IMR-90 (cell line): ENCODE measurements around the gene RAPGEF5. TPM values are rescaled to one million over a fixed set of nuclear protein-coding genes. Genes with fewer than 3 reads are reported as not detected.

Experiments
- ATAC-seq: fragments of 200-7000 bp; cut with Tn5 transposase; 2 replicates; pipeline ENCODE4 v1.9.1; 2020; ENCODE audit warnings: low read depth, mild to moderate bottlenecking, moderate library complexity
- BruUV-seq: library from RNA; stranded (reverse); fragments of 400-500 nt; replicated peaks from 2 replicates; lab custom pipeline; 2021; lab: Mats Ljungman, UMichigan
- CTCF ChIA-PET: fragments of 300-600 bp; formaldehyde crosslinking; extraction: SDS; loops from one replicate; lab custom pipeline; 2021; ENCODE audit warnings: antibody characterized with exemption; lab: Yijun Ruan, JAX
- POLR2A ChIA-PET: fragments of 300-600 bp; sonication (Branson Sonifier 250); formaldehyde crosslinking; loops from one replicate; lab custom pipeline; 2022; ENCODE audit warnings: antibody characterized with exemption; ENCODE audit not compliant: unreplicated experiment; lab: Charles Lee
- DNase-seq: peaks from one replicate; pipeline ENCODE4 v3.0.0; 2013
- H2AFZ ChIP-seq: replicated peaks from 2 replicates; pipeline ENCODE3; 2013; ENCODE audit warnings: low read length, mild to moderate bottlenecking; ENCODE audit not compliant: poor library complexity
- H2AK5ac ChIP-seq: 2 replicates; pipeline ENCODE4 v1.6.1; 2013; ENCODE audit warnings: low read depth, low read length, inconsistent platforms
- H2AK9ac ChIP-seq: replicated peaks from 2 replicates; pipeline ENCODE3; 2013; ENCODE audit warnings: mild to moderate bottlenecking, low read depth, low read length, moderate library complexity; ENCODE audit not compliant: poor library complexity
- H2BK120ac ChIP-seq: 2 replicates; pipeline ENCODE4 v1.6.1; 2013; ENCODE audit warnings: low read depth, low read length, inconsistent platforms
- H2BK15ac ChIP-seq: 3 replicates; pipeline ENCODE4 v1.6.1; 2013; ENCODE audit warnings: low read depth, low read length, inconsistent platforms
- H2BK20ac ChIP-seq: 2 replicates; pipeline ENCODE4 v1.6.1; 2013; ENCODE audit warnings: low read depth, mild to moderate bottlenecking, inconsistent platforms, low read length, moderate library complexity
- H2BK5ac ChIP-seq: 2 replicates; pipeline ENCODE4 v1.6.1; 2013; ENCODE audit warnings: mild to moderate bottlenecking, low read depth, low read length, inconsistent platforms; ENCODE audit not compliant: poor library complexity, severe bottlenecking
- H3K14ac ChIP-seq: replicated peaks from 2 replicates; pipeline ENCODE4 v1.6.1; 2013; ENCODE audit warnings: low read depth, low read length, inconsistent platforms
- H3K18ac ChIP-seq: 2 replicates; pipeline ENCODE4 v1.6.1; 2013; ENCODE audit warnings: low read depth, low read length, control low read depth
- H3K23ac ChIP-seq: 2 replicates; pipeline ENCODE4 v1.6.1; 2013; ENCODE audit warnings: low read depth, low read length, inconsistent platforms
- H3K27ac ChIP-seq: 2 replicates; pipeline ENCODE4 v1.5.1; 2013; ENCODE audit warnings: mild to moderate bottlenecking, control low read depth, low read length; ENCODE audit not compliant: insufficient read depth
- H3K27me3 ChIP-seq: 2 replicates; pipeline ENCODE4 v1.6.1; 2013; ENCODE audit warnings: low read length; ENCODE audit not compliant: control insufficient read depth, insufficient read depth
- H3K36me3 ChIP-seq: 2 replicates; pipeline ENCODE4 v1.6.1; 2013; ENCODE audit warnings: low read length, mixed read lengths; ENCODE audit not compliant: control insufficient read depth, insufficient read depth
- H3K4ac ChIP-seq: 2 replicates; pipeline ENCODE4 v1.6.1; 2013; ENCODE audit warnings: low read depth, low read length, inconsistent platforms
- H3K4me1 ChIP-seq: 2 replicates; pipeline ENCODE4 v1.6.1; 2013; ENCODE audit warnings: low read length, mixed read lengths; ENCODE audit not compliant: control insufficient read depth, insufficient read depth
- H3K4me2 ChIP-seq: 2 replicates; pipeline ENCODE4 v1.6.1; 2013; ENCODE audit warnings: low read depth, mild to moderate bottlenecking, control low read depth, low read length, moderate library complexity
- H3K4me3 ChIP-seq: 2 replicates; pipeline ENCODE4 v1.5.1; 2013; ENCODE audit warnings: low read depth, mild to moderate bottlenecking, control low read depth, low read length, moderate library complexity; ENCODE audit not compliant: insufficient read depth
- H3K56ac ChIP-seq: 2 replicates; pipeline ENCODE4 v1.6.1; 2013; ENCODE audit warnings: low read length, inconsistent platforms; ENCODE audit not compliant: insufficient read depth; ENCODE audit errors: extremely low read depth
- H3K79me1 ChIP-seq, 2 experiments: 2 replicates each; pipeline ENCODE4 v1.6.1; 2013; ENCODE audit warnings: low read length in 2 of 2, inconsistent platforms in 1 of 2, low read depth in 1 of 2
- H3K9ac ChIP-seq: 2 replicates; pipeline ENCODE4 v1.6.1; 2013; ENCODE audit warnings: low read depth, low read length, control low read depth
- H3K9me1 ChIP-seq: 2 replicates; pipeline ENCODE4 v1.6.1; 2013; ENCODE audit warnings: low read length, inconsistent platforms; ENCODE audit not compliant: insufficient read depth
- H3K9me3 ChIP-seq: 2 replicates; pipeline ENCODE4 v1.6.1; 2013; ENCODE audit warnings: low read length; ENCODE audit not compliant: control insufficient read depth, insufficient read depth
- H4K20me1 ChIP-seq: 2 replicates; pipeline ENCODE4 v1.6.1; 2013; ENCODE audit warnings: low read length, inconsistent platforms; ENCODE audit not compliant: insufficient read depth
- H4K5ac ChIP-seq: 2 replicates; pipeline ENCODE4 v1.6.1; 2013; ENCODE audit warnings: mild to moderate bottlenecking, low read depth, low read length, control low read depth
- H4K8ac ChIP-seq, 2 experiments: 2 replicates each; pipeline ENCODE4 v1.6.1; 2013; ENCODE audit warnings: low read depth in 2 of 2, low read length in 2 of 2, control low read depth in 1 of 2, inconsistent platforms in 1 of 2
- H4K91ac ChIP-seq: 2 replicates; pipeline ENCODE4 v1.6.1; 2013; ENCODE audit warnings: low read depth, low read length, inconsistent platforms; ENCODE audit not compliant: insufficient read depth
- BHLHE40 ChIP-seq: fragments of 150-350 bp; IDR thresholded peaks from 2 replicates; pipeline ENCODE4 v1.6.1; 2016; ENCODE audit warnings: mild to moderate bottlenecking, low read depth, low read length
- CEBPB ChIP-seq: IDR thresholded peaks from 2 replicates; pipeline ENCODE4 v1.6.1; 2012; ENCODE audit warnings: low read depth, low read length, improper control_type of control experiment
- CHD1 ChIP-seq: IDR thresholded peaks from 2 replicates; pipeline ENCODE4 v1.6.1; 2012; ENCODE audit warnings: low read depth, low read length, improper control_type of control experiment
- FOS ChIP-seq: fragments of 150-350 bp; IDR thresholded peaks from 2 replicates; pipeline ENCODE4 v1.6.1; 2016; ENCODE audit warnings: low read depth, low read length
- MAFK ChIP-seq: IDR thresholded peaks from 2 replicates; pipeline ENCODE4 v1.6.1; 2012; ENCODE audit warnings: low read depth, low read length, improper control_type of control experiment
- MAZ ChIP-seq: IDR thresholded peaks from 2 replicates; pipeline ENCODE4 v1.6.1; 2012; ENCODE audit warnings: low read depth, mild to moderate bottlenecking, low read length, improper control_type of control experiment, moderate library complexity, borderline replicate concordance
- MXI1 ChIP-seq: IDR thresholded peaks from 2 replicates; pipeline ENCODE4 v1.6.1; 2012; ENCODE audit warnings: low read depth, mild to moderate bottlenecking, low read length, moderate library complexity, borderline replicate concordance
- NFE2L2 ChIP-seq: fragments of 150-350 bp; IDR thresholded peaks from 2 replicates; pipeline ENCODE4 v1.6.1; 2016; ENCODE audit warnings: low read depth, mild to moderate bottlenecking, low read length
- POLR2A ChIP-seq: IDR thresholded peaks from 2 replicates; pipeline ENCODE4 v1.6.1; 2012; ENCODE audit warnings: mild to moderate bottlenecking, low read depth, low read length
- RAD21 ChIP-seq: IDR thresholded peaks from 2 replicates; pipeline ENCODE4 v1.6.1; 2012; ENCODE audit warnings: low read length, improper control_type of control experiment
- RCOR1 ChIP-seq: IDR thresholded peaks from 2 replicates; pipeline ENCODE4 v1.6.1; 2012; ENCODE audit warnings: mild to moderate bottlenecking, low read length, improper control_type of control experiment; ENCODE audit not compliant: insufficient replicate concordance
- RFX5 ChIP-seq: IDR thresholded peaks from 2 replicates; pipeline ENCODE4 v1.8.0; 2012; ENCODE audit warnings: low read depth, mild to moderate bottlenecking, low read length, moderate library complexity
- SMC3 ChIP-seq: fragments of 150-350 bp; IDR thresholded peaks from 2 replicates; pipeline ENCODE4 v1.6.1; 2016; ENCODE audit warnings: low read depth, mild to moderate bottlenecking, antibody characterized with exemption, low read length, moderate library complexity
- WGBS, 2 experiments: methylation state at CpG; one replicate each; pipeline versions ENCODE4 v1.1.5 to v1.1.7; 2013; ENCODE audit warnings: missing lambda C conversion rate in 2 of 2; ENCODE audit not compliant: insufficient read length in 1 of 2; ENCODE audit errors: extremely low coverage in 2 of 2; 5-methylcytosine and 5-hydroxymethylcytosine counted together
- dilution Hi-C: fragments of 300-500 bp; cut with HindIII; formaldehyde crosslinking; loops from one replicate; pipeline ENCODE4 v1.14.3; 2018; ENCODE audit warnings: low sequenced_read_pairs; ENCODE audit not compliant: unreplicated experiment
- in situ Hi-C: fragments of 300-500 bp; cut with MboI; formaldehyde crosslinking; loops from 3 replicates; pipeline ENCODE4 v1.14.3; 2019; ENCODE audit warnings: low sequenced_read_pairs, inconsistent platforms, mixed read lengths
- intact Hi-C: fragments of 100-400 bp; cut with micrococcal nuclease; formaldehyde crosslinking; loops from 2 replicates; pipeline ENCODE4 v1.10.0; 2022
- polyA plus RNA-seq, 3 experiments: library from polyadenylated mRNA; depleted of rRNA; stranded (reverse); fragments of >200 nt; gene quantifications; 2 replicates each; pipeline ENCODE4 v1.2.3, GENCODE V29; 2012; ENCODE audit warnings: low replicate concordance in 1 of 3
- total RNA-seq: library from RNA; depleted of rRNA; stranded (reverse); fragments of >200 nt; gene quantifications from 2 replicates; pipeline ENCODE4 v1.2.3, GENCODE V29; 2012
- TF ChIP-seq, protein P1 (sequence below): fragments of 150-350 bp; IDR thresholded peaks from 2 replicates; pipeline ENCODE4 v1.6.1; 2016; ENCODE audit warnings: low read depth, mild to moderate bottlenecking, low read length, moderate library complexity, borderline replicate concordance
- TF ChIP-seq, protein P2 (sequence below): fragments of 150-350 bp; IDR thresholded peaks from 2 replicates; pipeline ENCODE4 v1.6.1; 2017; ENCODE audit warnings: mild to moderate bottlenecking, antibody characterized with exemption, low read length, low read depth
- TF ChIP-seq, protein P3 (sequence below): conservative IDR thresholded peaks from 2 replicates; pipeline ENCODE4 v1.5.1; 2012; ENCODE audit warnings: mild to moderate bottlenecking, low read depth, low read length, improper control_type of control experiment

The RAPGEF5 gene
- total and polyA plus RNA-seq, 2 of the 4 experiments (the other 2 are of a cell fraction) = 0.05 to 0.18 TPM

DNA sequence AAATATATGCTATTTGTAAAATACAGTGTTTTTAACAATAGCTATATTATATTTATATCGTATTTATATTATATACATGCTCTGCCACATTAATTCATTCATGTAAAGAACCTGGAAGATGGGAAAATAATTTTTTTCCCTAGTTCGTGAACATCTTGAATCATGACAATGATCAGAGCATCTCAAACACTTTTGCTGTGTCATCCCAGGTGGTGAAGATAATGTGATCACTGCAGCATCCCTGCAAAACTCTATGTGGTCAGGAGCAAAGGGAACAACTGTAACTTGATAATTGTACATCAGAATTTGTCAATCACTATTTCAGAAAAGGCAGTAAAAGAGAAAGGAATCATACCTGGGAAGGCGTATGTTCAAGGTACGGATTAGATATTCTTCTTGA, 39.3 kb downstream of the RAPGEF5 start:
- TF ChIP-seq, protein P1, sequence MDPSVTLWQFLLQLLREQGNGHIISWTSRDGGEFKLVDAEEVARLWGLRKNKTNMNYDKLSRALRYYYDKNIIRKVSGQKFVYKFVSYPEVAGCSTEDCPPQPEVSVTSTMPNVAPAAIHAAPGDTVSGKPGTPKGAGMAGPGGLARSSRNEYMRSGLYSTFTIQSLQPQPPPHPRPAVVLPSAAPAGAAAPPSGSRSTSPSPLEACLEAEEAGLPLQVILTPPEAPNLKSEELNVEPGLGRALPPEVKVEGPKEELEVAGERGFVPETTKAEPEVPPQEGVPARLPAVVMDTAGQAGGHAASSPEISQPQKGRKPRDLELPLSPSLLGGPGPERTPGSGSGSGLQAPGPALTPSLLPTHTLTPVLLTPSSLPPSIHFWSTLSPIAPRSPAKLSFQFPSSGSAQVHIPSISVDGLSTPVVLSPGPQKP = no peak
- TF ChIP-seq MXI1 (no peak), RFX5 (no peak), POLR2A (no peak), FOS (no peak), RAD21 (no peak), MAZ (no peak), BHLHE40 (no peak), CHD1 (no peak), RCOR1 (no peak), CEBPB (no peak), SMC3 (no peak), MAFK (no peak), NFE2L2 (no peak)
- TF ChIP-seq, protein P2, sequence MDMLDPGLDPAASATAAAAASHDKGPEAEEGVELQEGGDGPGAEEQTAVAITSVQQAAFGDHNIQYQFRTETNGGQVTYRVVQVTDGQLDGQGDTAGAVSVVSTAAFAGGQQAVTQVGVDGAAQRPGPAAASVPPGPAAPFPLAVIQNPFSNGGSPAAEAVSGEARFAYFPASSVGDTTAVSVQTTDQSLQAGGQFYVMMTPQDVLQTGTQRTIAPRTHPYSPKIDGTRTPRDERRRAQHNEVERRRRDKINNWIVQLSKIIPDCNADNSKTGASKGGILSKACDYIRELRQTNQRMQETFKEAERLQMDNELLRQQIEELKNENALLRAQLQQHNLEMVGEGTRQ = no peak
- TF ChIP-seq, protein P3, sequence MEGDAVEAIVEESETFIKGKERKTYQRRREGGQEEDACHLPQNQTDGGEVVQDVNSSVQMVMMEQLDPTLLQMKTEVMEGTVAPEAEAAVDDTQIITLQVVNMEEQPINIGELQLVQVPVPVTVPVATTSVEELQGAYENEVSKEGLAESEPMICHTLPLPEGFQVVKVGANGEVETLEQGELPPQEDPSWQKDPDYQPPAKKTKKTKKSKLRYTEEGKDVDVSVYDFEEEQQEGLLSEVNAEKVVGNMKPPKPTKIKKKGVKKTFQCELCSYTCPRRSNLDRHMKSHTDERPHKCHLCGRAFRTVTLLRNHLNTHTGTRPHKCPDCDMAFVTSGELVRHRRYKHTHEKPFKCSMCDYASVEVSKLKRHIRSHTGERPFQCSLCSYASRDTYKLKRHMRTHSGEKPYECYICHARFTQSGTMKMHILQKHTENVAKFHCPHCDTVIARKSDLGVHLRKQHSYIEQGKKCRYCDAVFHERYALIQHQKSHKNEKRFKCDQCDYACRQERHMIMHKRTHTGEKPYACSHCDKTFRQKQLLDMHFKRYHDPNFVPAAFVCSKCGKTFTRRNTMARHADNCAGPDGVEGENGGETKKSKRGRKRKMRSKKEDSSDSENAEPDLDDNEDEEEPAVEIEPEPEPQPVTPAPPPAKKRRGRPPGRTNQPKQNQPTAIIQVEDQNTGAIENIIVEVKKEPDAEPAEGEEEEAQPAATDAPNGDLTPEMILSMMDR = no peak
- H2BK15ac ChIP-seq = no peak overlapping the region
- no peak overlapping the region for H3K4me3 ChIP-seq
- no peak overlapping the region for H3K18ac ChIP-seq
- intact Hi-C loops (no loop called here), in situ Hi-C loops (no loop called here), dilution Hi-C loops (no loop called here)
- no peaks in the 10 kb centered on the region for H3K36me3 ChIP-seq
- WGBS, 2 experiments = no CpG with 5 or more reads among the region's 4 CpGs
- H3K9me3 ChIP-seq = no peaks in the 10 kb centered on the region
- BruUV-seq = no TSS peak
- no peak overlapping the region for H3K9ac ChIP-seq
- no peak overlapping the region for H4K91ac ChIP-seq
- H3K79me1 ChIP-seq = no peaks in the 10 kb centered on the region
- no peak overlapping the region for H4K5ac ChIP-seq
- H4K20me1 ChIP-seq = no peaks in the 10 kb centered on the region
- no peaks in the 10 kb centered on the region for H3K9me1 ChIP-seq
- no peak overlapping the region for H3K4ac ChIP-seq
- no peak overlapping the region for H2BK5ac ChIP-seq
- no peaks in the 10 kb centered on the region for H3K4me1 ChIP-seq
- no peak overlapping the region for H4K8ac ChIP-seq
- H3K4me2 ChIP-seq = no peak overlapping the region
- no peak overlapping the region for H2BK20ac ChIP-seq
- no peak overlapping the region for H2AFZ ChIP-seq
- H3K56ac ChIP-seq = no peak overlapping the region
- H3K23ac ChIP-seq = no peak overlapping the region
- ChIA-PET CTCF (no interaction called here), POLR2A (no interaction called here)
- no peak for ATAC-seq
- H3K14ac ChIP-seq = no peak overlapping the region
- DNase-seq = no peak
- no peaks in the 10 kb centered on the region for H3K27me3 ChIP-seq
- no peak overlapping the region for H2AK9ac ChIP-seq
- H2BK120ac ChIP-seq = no peak overlapping the region
- no peak overlapping the region for H2AK5ac ChIP-seq
- H3K27ac ChIP-seq = no peak overlapping the region
